ENCODE results near the gene POLDIP2.
"Not testable (repeated sequence)": the region's sequence is repeated elsewhere in the genome, so short reads cannot be mapped to it uniquely, and the experiment has no call there.

POLDIP2 gene

GRCh38 chr17:28366605-28367004, 9.3 kb upstream of the POLDIP2 start:
- DNase-seq (ENCODE audit: low read depth in 1 of 2, low spot score in 1 of 2), result no peak

- DNase-seq (ENCODE audit: low read depth in 1 of 2, low spot score in 1 of 2), result no peak
Measured at GRCh38 chr17:28365487-28365886, 8.2 kb upstream of the POLDIP2 start.

DNA sequence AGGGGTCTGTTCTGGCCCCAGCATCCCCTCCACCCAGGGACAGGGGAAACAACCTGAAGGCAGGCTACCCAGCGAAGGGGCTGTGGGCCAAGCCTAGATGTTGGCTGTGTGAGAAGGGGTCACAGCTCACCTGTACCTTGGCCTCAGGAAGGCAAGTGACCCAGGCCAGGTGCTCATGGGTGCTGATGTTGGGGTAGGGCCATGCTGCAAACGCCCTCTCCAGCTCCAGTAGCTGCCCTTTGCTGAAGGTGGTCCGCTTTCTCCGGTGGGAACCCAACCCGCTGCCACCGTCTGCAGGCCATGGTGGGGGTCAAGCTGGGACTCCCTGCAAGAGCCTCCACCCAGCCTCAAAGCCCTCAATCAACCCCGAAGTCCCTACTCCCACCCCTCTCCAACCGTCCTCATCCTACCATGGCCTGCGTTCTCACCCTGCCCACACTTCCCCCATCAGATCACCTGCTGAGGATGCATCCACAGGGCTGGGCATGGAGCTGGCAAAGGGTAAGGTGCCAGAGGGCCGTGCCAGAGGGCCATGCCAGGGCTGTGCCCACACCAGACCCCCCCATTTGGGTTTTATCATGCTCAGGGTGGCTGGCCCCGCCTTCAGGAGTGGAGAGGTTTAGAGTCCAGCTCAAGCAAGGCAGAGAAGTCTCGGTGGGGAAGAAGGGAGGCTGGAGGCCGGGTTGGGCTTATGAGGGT, 7.5 kb upstream of the POLDIP2 start, which contains the start of gene SEBOX:
SEBOX (minus strand) TSS at position 535 of the 699 bp plus-strand sequence; CDS start at position 487, 48 bp downstream.
- no peak for DNase-seq (ENCODE audit: low read depth in 1 of 2, low spot score in 1 of 2)

DNA sequence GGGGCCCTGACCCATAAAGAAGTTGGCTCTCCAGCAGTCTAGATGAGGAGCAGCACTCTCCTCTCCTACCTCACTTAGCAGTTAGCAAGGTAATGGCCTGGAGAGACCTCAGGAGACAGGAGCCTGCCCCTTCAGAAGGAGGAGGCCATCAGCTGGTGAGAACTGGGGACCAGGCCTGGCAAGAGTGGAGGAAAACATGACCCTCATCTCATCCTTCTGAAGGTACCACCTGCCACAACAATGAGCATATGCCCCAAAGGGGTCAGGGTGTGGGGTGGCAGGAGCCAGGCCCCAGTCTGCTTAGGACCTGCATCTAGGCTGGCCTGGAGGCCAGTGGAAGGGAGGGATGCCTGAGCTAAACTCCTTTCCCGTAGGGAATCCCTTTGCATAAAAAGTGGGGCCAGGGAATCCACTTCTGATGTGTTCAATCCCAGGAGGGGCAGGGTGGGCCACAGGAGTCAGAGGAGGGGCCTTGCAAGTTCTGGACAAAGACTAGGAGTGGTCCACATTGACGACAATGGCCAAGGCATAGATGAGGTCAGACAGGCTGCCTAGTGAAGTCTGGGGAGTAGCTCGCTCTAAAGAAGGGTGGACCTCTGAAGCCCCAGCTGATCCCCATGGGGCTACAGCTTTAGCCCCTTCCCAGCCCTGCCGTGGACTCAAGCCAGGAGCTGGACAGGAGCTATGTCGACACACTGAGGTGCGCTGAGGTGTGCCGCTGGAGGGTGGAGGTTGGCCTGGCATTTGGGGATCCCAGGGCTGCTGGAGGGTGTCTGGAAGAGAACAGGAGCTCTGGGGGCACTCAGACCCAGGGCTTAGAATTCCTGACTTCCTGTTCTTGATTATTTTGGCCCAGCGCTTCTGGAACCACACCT, 6.7 kb upstream of the POLDIP2 start:
- DNase-seq (ENCODE audit: low read depth in 1 of 2, low spot score in 1 of 2), result no peak

DNA sequence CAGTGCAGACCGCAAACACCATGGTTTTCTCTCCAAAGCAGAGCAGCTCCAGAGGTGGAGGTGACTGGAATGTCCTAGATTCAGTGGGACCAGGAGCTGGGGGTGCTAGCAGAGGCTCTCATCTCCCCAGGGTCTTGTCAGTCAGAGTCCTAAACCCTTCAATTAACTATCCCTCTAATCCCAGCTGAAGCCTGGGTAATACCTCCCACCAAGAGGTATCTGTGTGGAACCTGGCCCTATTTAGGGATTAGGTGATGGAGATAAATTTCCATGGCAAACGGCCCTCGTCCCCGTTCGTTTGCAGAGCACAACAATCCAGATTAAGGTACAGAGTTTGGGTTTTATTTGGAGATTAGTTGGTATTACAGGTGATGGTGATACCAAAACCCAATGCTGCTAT, 5.9 kb upstream of the POLDIP2 start:
- no peak for DNase-seq (ENCODE audit: low read depth in 1 of 2, low spot score in 1 of 2)

DNA sequence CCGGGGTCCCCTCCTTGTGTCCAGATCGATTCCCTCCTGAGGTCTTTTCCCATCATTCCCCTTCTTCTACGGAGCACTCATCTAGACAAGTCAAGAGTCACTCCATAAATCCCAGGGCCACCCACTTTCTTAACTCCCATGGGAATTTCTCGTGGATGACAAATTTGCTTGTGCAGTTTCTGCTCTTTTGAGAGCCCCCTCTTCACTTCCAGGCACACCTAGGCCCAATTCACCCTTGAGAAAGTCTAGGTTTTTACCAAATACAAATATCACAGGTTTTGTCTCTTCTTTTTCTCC, 522 bp upstream of the POLDIP2 start:
- DNase-seq (ENCODE audit: low read depth in 1 of 2, low spot score in 1 of 2), result no peak

GRCh38 chr17:28350271-28350670, 7.1 kb downstream of the POLDIP2 start:
- no peak for DNase-seq (ENCODE audit: low read depth in 1 of 2, low spot score in 1 of 2)

- no peak for DNase-seq (ENCODE audit: low read depth in 1 of 2, low spot score in 1 of 2)
Measured at GRCh38 chr17:28348979-28349378, 8.3 kb downstream of the POLDIP2 start.

DNA sequence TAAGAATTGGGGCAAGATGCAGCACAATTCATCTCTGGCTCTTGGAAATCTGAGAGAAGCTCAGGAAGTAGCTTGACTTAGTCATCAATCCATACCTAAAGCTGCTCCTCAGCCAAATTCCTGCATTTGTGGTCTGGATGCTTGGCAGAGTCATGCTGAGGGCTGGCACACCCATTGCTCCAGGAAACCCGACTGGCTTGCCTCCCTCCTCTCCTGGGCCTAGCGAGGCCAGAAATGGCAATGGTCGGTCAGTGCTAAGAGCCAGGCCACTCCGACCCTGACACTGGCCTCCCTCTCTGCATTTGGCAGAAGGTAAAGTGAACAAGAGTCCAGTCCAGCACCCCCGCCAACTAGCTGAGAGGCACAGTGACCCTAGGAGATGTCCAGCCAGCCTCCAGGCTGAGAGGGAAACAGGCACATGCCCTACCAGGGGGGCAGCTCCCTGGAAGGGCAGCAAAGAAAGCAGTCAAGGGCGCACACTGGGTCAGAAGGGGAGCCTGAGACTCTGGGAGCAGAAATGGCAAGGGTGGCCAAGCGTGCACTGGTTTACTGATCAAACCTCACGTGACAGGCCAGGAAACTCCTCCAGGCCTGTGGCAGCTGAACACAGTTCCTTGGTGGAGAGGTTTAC, 10.0 kb downstream of the POLDIP2 start:
- no peak for DNase-seq (ENCODE audit: low read depth in 1 of 2, low spot score in 1 of 2)

DNA sequence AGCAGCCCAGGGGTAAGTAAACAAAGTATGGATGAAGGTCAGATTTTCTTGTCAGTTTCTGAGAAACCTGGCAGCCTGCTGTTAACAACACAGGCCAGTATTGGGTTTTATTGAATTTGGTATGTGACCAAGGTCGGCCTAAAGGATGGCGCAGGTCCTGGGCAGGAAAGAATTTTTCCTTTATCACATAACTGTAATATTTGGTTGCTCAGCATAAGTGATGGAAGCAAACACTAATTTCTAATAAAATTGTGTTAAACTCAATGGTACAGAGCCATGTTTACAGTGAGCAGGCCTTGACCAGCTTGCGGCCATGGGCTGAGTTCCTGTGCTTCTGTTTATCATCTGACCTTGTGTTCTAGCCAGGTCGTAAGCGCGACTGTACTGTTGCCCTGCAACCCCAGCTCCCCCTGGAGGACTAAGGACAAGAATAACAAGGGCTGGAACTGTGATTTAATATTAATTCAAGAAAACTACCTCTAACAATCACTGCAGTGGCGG, 10.5 kb downstream of the POLDIP2 start:
- DNase-seq (ENCODE audit: low read depth in 1 of 2, low spot score in 1 of 2), result no peak

DNA sequence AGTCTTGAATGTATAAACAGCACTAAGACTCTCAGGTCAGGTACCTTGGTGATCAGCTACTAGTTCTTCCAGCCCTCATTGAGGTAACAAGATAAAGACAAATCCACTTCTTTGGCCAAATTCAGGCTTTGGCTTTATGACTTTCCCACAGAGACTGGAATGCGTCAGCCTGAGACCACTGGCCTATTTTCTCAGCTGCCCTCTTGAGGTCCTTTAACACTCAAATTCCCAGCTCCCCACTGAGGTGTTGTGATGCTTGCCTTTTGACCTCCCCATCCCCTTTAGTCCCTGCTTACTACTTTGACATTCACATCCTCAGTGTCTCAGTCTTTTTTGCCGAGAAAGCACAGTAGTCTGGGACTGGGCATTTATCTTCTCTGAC, 11.1 kb downstream of the POLDIP2 start:
- no peak for DNase-seq (ENCODE audit: low read depth in 1 of 2, low spot score in 1 of 2)

DNA sequence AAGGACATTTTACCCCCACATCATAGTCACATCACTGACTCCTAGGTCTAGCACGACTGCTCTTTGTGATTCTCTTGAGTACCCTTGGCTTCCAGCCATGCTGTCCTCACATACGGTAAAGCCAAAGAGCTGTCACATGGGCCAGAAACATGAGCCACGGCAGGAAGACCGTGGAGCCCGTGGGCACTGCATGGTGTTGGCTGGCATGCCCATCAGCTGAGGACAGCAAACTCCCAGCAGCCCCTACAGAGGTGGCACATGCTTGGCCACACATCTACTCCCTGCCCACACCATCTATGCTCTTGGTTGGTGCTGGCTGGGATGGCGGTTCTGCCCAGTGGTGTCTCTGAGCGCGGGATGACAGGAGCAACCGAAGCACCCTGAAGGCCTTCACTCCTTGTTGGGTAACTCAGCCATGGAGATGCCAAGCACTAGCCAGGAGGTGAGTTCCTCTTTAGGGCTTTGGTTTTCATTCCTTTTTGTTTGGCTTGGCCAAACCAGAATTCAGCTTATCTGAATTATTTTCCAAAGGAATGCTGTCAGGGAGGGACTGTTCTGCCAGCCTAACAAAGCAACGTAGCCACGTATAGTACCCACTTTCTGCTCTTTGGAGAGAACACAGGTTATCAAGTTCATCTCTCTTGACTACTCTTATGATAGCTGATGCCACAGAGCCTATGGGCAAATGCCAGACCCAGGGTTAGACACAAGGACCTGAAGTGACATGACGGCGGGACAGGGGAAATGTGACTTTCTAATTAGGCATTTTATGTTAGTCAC, 11.7 kb downstream of the POLDIP2 start:
- no peak for DNase-seq (ENCODE audit: low read depth in 1 of 2, low spot score in 1 of 2)

GRCh38 chr17:28344435-28344901, 12.9 kb downstream of the POLDIP2 start:
- no peak for DNase-seq (ENCODE audit: low read depth in 1 of 2, low spot score in 1 of 2)

DNA sequence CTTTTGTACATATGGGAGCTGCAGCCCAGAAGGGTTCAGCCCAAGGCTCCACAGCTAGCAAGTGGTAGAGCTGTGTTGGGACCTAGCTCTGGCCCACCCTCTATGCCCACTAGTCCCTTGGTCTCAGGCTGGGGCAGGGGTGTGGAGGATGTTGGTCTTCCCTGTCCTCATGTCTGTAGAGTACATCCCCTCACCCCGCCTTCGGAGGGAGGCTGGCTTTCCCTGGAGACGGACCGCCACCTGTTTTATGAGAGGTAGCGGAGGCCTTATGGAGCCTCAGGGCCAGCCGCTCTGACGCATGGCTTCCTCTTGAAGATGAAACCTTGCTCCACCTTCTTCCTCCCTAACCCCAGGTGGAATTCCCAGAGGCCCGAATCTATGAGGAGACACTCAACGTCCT, 13.3 kb downstream of the POLDIP2 start:
- DNase-seq (ENCODE audit: low read depth in 1 of 2, low spot score in 1 of 2), result no peak

DNA sequence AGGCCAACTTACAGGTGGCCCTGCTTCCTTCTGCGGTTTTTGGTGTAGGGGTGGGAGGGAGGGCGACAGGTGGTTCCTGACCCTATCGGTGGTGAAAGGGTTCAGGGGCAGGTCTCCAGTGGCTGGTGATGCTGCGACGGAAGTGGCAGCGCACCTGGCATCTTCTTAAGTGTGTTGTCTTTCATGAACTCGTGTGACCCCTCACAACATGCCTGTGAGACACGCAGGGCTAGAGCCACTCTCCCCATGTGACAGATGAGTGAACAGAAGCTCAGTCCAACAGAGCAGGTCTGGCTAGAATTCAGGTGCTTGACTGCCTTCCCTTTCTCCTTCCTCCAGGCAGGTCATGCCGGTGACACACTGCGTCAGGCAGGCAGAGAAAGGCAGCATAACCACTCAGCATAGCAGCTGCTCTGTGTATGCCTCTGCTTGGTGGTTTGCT, 13.8 kb downstream of the POLDIP2 start:
- no peak for DNase-seq (ENCODE audit: low read depth in 1 of 2, low spot score in 1 of 2)

DNA sequence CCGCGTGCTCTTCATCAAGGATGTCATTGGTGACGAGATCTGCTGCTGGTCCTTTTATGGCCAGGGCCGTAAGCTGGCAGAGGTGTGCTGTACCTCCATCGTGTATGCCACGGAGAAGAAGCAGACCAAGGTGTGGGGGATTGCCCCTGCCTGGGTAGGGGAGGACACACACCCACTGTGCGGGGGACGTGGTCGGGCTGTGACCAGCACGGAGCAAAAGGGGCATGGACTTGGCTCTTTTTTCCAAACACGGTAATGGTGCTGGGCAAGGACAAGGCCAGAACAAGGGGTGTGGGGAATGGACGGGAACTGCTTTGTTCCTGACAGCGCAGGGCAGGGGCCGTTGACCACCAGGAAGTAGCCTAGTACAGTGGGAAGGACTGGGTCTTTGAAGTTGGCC, 15.0 kb downstream of the POLDIP2 start:
- no peak for DNase-seq (ENCODE audit: low read depth in 1 of 2, low spot score in 1 of 2)

- no peak for DNase-seq (ENCODE audit: low read depth in 1 of 2, low spot score in 1 of 2)
Measured at GRCh38 chr17:28341516-28341915, 15.8 kb downstream of the POLDIP2 start.

GRCh38 chr17:28340374-28340773, 17.0 kb downstream of the POLDIP2 start:
- DNase-seq (ENCODE audit: low read depth in 1 of 2, low spot score in 1 of 2), result no peak

- DNase-seq (ENCODE audit: low read depth in 1 of 2, low spot score in 1 of 2), result no peak
Measured at GRCh38 chr17:28339431-28339830, 17.9 kb downstream of the POLDIP2 start.

GRCh38 chr17:28338769-28339212, 18.5 kb downstream of the POLDIP2 start:
- not testable (repeated sequence) for DNase-seq (ENCODE audit: low read depth in 1 of 2, low spot score in 1 of 2)
